ENCODE measurements around the gene COG5.

GRCh38 chr7:107405559-107405958 lies 158.2 kb downstream of the COG5 start:
- TF ChIP-seq POLR2A (IDR thresholded peaks at IDR 0.05; ENCODE audit: low read depth, low read length) (no peak), RAD21 (IDR thresholded peaks at IDR 0.05; ENCODE audit: insufficient read depth, low read depth, low read length) (no peak), ATF2 (IDR thresholded peaks at IDR 0.05; ENCODE audit: low read length) (no peak), CTCF (IDR thresholded peaks at IDR 0.05 in 2 of 3, conservative IDR thresholded peaks at IDR 0.05 in 1 of 3; ENCODE audit: control insufficient read depth in 2 of 3, extremely low read depth in 1 of 3, insufficient read depth in 1 of 3, low read depth in 3 of 3, low read length in 3 of 3) (no peak), SKIL (IDR thresholded peaks at IDR 0.05; ENCODE audit: low read depth, poor library complexity, severe bottlenecking) (no peak), ATF3 (IDR thresholded peaks at IDR 0.05; ENCODE audit: borderline replicate concordance, extremely low read depth, low read depth, low read length) (no peak), RAD51 (IDR thresholded peaks at IDR 0.05) (no peak), POLR2AphosphoS5 (IDR thresholded peaks at IDR 0.05; ENCODE audit: low read length) (no peak), CREB1 (IDR thresholded peaks at IDR 0.05; ENCODE audit: low read depth) (no peak), CUX1 (IDR thresholded peaks at IDR 0.05; ENCODE audit: insufficient replicate concordance, low read depth, low read length) (no peak), NFXL1 (IDR thresholded peaks at IDR 0.05; ENCODE audit: borderline replicate concordance) (no peak), RFX5 (IDR thresholded peaks at IDR 0.05; ENCODE audit: low read depth, low read length) (no peak), ZNF24 (IDR thresholded peaks at IDR 0.05) (no peak), REST (IDR thresholded peaks at IDR 0.05; ENCODE audit: low read depth, low read length) (no peak)
